Activated CD4-positive, alpha-beta T cell treated with anti-CD3 and anti-CD28 coated beads, Interleukin-2, amount 10 ng/mL, durations not matched to agents 24 days and 14 days (primary cell): Measurements from ENCODE around the gene CPSF4. TPM values are rescaled to one million over a fixed set of nuclear protein-coding genes. Genes with fewer than 3 reads are reported as not detected.
"Not testable (repeated sequence)": the region's sequence is repeated elsewhere in the genome, so short reads cannot be mapped to it uniquely, and the experiment has no call there.

Experiments
- DNase-seq: peaks from one replicate; pipeline ENCODE4 v3.0.0; 2022
- H3K27ac Mint-ChIP-seq: one replicate; pipeline ENCODE4 v1.8.0; 2022; ENCODE audit warnings: mild to moderate bottlenecking, mixed read lengths
- H3K27me3 Mint-ChIP-seq: one replicate; pipeline ENCODE4 v1.8.0; 2022; ENCODE audit warnings: mixed read lengths
- H3K36me3 Mint-ChIP-seq: one replicate; pipeline ENCODE4 v1.8.0; 2022; ENCODE audit warnings: low read depth, mild to moderate bottlenecking, mixed read lengths
- H3K4me1 Mint-ChIP-seq: one replicate; pipeline ENCODE4 v1.8.0; 2021; ENCODE audit warnings: mixed read lengths
- H3K4me3 Mint-ChIP-seq: one replicate; pipeline ENCODE4 v1.8.0; 2022; ENCODE audit warnings: mild to moderate bottlenecking, moderate library complexity, mixed read lengths
- H3K9me3 Mint-ChIP-seq: one replicate; pipeline ENCODE4 v1.8.0; 2021; ENCODE audit warnings: mixed read lengths
- intact Hi-C: fragments of 100-400 bp; cut with micrococcal nuclease; formaldehyde crosslinking; loops from one replicate; pipeline ENCODE4 v1.15.1; 2023
- total RNA-seq: library from RNA; stranded (reverse); gene quantifications from 2 replicates; pipeline ENCODE4 v1.2.3, GENCODE V29; 2022

CPSF4 gene
- total RNA-seq, 1 donor from 2014 or later: 89.0 TPM

DNA sequence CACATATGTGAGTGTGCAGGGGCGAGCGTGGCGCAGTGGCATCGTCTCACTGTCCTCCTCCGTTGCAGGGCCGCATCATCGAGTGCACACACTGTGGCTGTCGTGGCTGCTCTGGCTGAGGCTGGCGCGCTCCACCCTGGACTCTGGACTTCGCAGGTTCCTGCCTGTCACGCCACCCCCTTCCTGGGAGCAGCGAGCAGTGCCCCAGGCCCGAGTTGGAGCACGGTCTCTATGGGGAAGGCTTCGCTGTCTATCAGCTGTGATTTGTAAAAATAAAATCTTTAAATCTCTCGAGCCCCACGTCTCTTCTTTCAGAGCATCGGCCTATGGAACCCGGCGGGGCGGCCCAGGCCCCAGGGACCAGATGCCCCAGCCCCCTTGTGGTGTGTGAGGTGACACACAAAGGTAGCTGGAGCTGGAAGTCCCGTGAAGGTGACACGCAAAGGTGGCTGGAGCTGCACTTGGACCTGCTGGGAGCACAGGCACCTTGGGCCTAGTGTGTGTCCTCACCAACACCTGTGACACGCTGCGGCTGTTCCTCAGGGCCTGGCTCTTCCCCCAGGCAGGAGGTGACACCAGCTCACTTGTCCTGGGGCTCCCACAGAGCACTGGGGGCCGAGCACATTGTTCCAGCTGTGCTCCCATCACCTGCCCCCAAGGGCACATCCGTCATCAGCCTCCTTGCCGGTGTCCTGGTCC is 19.3 kb upstream of the CPSF4 start:
- Mint-ChIP-seq H3K4me3 (no peak overlapping the region), H3K27me3 (no peaks in the 10 kb centered on the region), H3K27ac (no peak overlapping the region), H3K9me3 (no peaks in the 10 kb centered on the region), H3K4me1 (peaks cover 5% of the 10 kb centered on the region), H3K36me3 (peaks cover 56% of the 10 kb centered on the region)
- intact Hi-C loops: no loop called here
- no peak for DNase-seq

DNA sequence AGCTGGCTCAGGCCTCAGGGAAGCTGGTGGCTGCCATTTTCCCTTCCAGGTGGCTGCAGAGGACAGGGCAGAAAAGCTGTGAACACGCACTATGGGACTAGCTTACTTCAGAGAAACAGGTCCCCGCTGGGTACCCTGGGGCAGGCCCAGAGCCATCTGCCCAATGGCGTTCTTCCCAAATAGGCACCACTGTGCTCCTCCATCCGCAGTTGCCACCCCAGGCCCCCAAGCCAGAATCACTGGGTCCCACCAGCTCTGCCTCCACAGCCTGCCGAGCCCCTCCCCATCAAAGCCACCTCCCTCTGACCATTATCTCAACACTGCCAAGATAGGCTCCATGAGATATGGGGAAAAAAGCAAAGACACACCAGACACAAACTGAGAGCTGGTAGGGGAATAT is 18.5 kb upstream of the CPSF4 start:
- DNase-seq: no peak
- H3K27ac Mint-ChIP-seq: no peak overlapping the region
- H3K27me3 Mint-ChIP-seq: no peaks in the 10 kb centered on the region
- no peak overlapping the region for H3K4me3 Mint-ChIP-seq
- intact Hi-C loops: no loop called here
- H3K9me3 Mint-ChIP-seq: no peaks in the 10 kb centered on the region
- peaks cover 3% of the 10 kb centered on the region for H3K4me1 Mint-ChIP-seq
- H3K36me3 Mint-ChIP-seq: peaks cover 53% of the 10 kb centered on the region

DNA sequence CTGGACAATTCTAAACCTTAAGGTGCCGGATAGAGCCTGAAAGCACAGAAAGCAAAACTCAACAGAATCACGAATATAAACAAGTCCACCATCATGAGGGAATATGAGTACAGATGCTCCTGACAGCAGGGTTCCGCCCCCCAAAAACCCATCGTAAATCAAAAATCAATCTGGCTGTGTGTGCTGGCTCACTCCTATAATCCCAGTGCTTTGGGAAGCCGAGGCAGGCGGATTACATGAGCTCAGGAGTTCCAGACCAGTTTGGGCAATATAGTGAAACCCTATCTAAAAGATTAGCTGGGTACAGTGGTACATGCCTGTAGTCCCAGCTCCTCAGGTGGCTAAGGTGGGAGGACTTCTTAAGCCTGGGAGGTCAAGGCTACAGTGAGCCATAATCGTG is 17.8 kb upstream of the CPSF4 start:
- Mint-ChIP-seq H3K36me3 (peaks cover 52% of the 10 kb centered on the region), H3K27ac (no peak overlapping the region)

DNA sequence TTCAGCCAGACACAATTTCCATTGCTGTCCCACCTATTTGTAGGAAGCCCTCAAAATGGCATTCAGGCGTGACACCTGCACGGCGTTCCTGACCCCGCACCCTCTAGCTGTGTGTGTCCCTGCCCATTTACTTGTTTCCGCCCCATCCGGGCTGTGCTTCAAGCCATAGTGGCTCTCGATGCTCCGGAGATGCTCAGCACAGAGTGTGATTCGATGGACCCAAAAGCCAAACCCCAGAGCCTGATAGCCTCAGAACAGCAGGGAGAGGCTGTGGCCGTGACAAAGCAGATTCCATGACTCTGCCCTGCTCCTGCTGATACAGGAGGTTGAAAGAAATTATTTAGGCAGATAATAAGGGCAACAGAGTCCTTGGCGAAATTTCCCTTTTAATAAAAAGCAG is 16.6 kb upstream of the CPSF4 start:
- Mint-ChIP-seq H3K9me3 (no peaks in the 10 kb centered on the region), H3K4me1 (no peaks in the 10 kb centered on the region), H3K36me3 (peaks cover 45% of the 10 kb centered on the region), H3K27ac (no peak overlapping the region), H3K27me3 (no peaks in the 10 kb centered on the region), H3K4me3 (no peak overlapping the region)
- intact Hi-C loops: no loop called here
- DNase-seq: no peak

More for the DNA sequence above, 17.8 kb upstream of the CPSF4 start:
- DNase-seq: no peak
- H3K27me3 Mint-ChIP-seq: no peaks in the 10 kb centered on the region
- H3K4me1 Mint-ChIP-seq: peaks cover 2% of the 10 kb centered on the region
- H3K4me3 Mint-ChIP-seq: no peak overlapping the region
- H3K9me3 Mint-ChIP-seq: no peaks in the 10 kb centered on the region
- intact Hi-C loops: no loop called here

DNA sequence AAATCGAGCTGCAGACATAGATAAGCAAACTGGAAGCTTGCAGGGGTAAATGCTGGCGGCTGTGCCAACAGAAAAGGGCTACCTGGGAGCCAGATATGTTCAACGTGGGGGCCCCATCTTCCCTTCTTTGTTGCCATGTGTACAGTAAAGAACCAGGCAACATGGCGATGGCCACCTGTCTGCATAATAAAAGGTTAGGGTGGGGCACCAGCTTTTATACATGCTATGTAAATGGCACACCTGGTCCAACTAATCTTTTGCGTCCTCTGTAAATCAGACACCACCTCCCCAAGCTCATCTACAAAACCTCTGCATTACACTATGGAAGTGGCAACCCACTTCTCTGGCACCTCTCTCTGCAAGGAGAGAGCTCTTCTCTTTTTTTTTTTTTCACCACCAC is 16.1 kb upstream of the CPSF4 start:
- Mint-ChIP-seq H3K27me3 (no peaks in the 10 kb centered on the region), H3K9me3 (no peaks in the 10 kb centered on the region), H3K36me3 (peaks cover 40% of the 10 kb centered on the region), H3K4me1 (no peaks in the 10 kb centered on the region), H3K27ac (no peak overlapping the region), H3K4me3 (no peak overlapping the region)
- intact Hi-C loops: no loop called here
- no peak for DNase-seq

DNA sequence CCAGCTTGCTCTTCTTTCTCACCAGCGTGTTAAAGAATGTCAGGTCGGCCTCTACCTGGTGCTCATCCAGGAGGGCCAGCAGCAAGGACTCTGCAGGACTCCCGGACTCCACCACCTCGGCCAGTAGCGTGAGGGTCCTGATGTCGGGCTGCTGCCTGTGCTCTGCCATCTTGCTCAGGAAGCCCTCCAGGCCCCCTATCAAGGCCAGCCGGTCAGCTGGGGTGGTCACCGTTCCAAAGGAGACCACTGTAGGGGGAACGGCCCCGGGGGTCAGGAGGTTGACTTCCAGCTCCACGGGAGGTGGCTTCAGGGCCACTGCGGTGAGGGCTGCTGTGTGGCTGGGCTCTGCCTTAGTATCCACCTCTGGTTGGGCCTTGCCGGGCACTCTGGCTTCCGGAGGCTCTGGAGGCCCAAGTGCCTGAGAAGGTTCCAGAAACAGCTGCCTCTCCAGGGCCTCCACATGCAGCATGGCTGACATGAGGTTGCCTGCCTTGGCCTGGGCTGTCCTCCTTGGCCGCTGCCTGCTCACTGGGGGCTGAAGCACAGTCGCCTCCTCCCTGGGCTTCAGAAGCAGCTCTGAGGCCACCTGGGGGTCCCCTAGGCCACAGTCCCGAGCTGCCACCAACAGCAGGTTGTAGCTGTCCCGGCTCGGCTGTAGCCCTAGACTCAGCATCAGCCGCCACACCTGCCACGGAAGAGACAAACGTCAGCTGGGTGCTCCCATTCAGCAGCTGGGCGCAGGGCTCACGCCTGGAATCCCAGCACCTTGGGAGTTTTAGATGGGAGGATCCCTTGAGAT is 13.6 kb upstream of the CPSF4 start:
- Mint-ChIP-seq H3K9me3 (no peaks in the 10 kb centered on the region), H3K27me3 (no peaks in the 10 kb centered on the region), H3K4me1 (peaks cover 2% of the 10 kb centered on the region), H3K36me3 (peaks cover 38% of the 10 kb centered on the region), H3K27ac (no peak overlapping the region), H3K4me3 (no peak overlapping the region)
- DNase-seq: no peak
- intact Hi-C loops: no loop called here

DNA sequence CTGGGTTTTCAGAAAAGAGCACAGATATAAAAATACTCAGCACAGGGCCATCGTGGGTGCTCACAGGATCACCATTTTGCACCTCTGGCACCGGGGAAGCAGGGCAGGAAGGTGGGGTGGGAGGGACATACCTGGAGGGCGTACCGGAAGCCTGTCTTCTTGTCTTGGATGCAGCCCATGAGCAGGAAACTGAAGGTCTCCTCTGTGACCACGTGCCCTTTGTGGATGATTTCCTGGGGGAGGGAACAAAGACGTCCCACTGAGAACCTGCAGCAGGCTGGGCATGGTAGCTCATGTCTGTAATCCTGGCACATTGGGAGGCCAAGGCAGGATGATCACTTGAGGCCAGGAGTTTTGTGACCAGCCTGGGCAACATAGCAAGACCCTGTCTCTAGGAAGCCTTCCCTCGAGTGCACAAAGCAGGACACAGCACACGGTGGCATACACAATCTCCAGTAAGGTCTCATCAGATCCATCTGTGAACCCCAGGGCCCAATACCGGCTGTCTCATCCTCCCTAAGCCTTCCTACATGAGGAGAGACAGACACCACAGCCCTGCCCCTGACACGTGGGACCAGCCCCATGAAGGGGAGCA is 9.7 kb upstream of the CPSF4 start:
- H3K27ac Mint-ChIP-seq: no peak overlapping the region
- H3K4me3 Mint-ChIP-seq: no peak overlapping the region
- no peaks in the 10 kb centered on the region for H3K9me3 Mint-ChIP-seq
- H3K27me3 Mint-ChIP-seq: no peaks in the 10 kb centered on the region
- DNase-seq: peak; percentile 67
- intact Hi-C loops: no loop called here
- H3K36me3 Mint-ChIP-seq: peaks cover 34% of the 10 kb centered on the region
- H3K4me1 Mint-ChIP-seq: peaks cover 2% of the 10 kb centered on the region

DNA sequence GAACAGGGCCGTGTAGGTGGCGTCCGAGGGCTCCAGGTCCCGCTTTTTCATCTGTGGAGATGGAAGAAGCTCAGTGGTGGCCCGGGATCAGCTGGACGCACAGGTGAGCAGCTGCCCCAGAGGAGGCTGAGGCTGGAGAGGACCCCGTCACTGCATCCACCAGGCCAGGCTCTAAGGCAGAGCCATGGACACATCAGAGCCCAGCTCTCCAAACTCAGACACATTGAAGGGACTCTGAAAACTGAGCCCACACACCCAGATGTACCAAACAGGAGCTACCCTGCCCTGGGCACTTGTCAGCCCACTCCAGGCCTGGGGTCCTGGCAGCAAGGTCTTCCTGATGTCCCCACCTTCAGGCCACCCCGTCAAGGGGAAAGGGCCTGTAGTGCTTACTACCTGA is 9.0 kb upstream of the CPSF4 start:
- no peaks in the 10 kb centered on the region for H3K9me3 Mint-ChIP-seq
- intact Hi-C loops: no loop called here
- H3K27me3 Mint-ChIP-seq: no peaks in the 10 kb centered on the region
- H3K4me3 Mint-ChIP-seq: no peak overlapping the region
- H3K4me1 Mint-ChIP-seq: peaks cover 2% of the 10 kb centered on the region
- H3K36me3 Mint-ChIP-seq: peaks cover 36% of the 10 kb centered on the region
- DNase-seq: no peak
- H3K27ac Mint-ChIP-seq: no peak overlapping the region

DNA sequence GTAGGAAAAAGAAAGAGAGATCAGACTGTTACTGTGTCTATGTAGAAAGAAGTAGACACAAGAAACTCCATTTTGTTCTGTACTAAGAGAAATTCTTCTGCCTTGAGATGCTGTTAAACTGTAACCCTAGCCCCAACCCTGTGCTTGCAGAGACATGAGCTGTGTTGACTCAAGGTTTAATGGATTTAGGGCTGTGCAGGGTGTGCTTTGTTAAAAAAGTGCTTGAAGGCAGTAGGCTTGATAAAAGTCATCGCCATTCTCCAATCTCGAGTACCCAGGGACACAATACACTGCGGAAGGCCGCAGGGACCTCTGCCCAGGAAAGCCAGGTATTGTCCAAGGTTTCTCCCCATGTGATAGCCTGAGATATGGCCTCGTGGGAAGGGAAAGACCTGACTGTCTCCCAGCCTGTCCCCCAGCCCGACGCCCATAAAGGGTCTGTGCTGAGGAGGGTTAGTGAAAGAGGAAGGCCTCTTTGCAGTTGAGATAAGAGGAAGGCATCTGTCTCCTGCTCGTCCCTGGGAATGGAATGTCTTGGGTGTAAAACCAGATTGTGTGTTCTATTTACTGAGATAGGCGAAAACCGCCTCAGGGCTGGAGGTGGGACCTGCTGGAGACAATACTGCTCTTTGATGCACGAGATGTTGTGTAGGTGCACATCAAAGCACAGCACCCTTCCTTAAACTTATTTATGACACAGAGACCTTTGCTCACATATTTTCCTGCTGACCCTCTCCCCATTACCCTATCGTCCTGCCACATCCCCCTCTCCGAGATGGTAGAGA is 6.8 kb upstream of the CPSF4 start:
- H3K36me3 Mint-ChIP-seq: peaks cover 33% of the 10 kb centered on the region
- H3K27me3 Mint-ChIP-seq, H3K27ac Mint-ChIP-seq, H3K4me1 Mint-ChIP-seq, intact Hi-C loops, H3K4me3 Mint-ChIP-seq, H3K9me3 Mint-ChIP-seq, DNase-seq: not testable (repeated sequence)

DNA sequence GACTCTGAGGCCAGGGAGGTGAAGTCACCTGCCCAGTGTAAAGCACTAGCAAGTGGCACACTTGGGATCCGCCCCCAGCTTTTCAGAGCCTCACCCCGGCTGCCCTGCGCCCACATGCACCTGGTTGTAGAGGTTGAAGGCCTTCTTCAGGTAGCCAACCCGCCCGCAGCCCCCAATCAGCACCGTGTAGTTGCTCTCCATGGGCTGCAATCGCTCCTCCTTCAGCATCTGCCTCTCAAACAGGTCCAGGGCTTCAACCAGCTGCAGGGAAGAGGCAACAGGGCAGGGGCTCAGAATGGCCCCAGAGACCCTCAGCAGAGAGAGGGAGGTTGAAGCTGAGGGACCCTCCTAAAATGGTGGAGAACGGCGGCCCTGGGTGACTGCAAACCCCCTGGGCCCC is 5.6 kb upstream of the CPSF4 start:
- H3K27me3 Mint-ChIP-seq: no peaks in the 10 kb centered on the region
- H3K27ac Mint-ChIP-seq: no peak overlapping the region
- intact Hi-C loops: no loop called here
- no peak for DNase-seq
- peaks cover 30% of the 10 kb centered on the region for H3K36me3 Mint-ChIP-seq
- H3K9me3 Mint-ChIP-seq: no peaks in the 10 kb centered on the region
- no peak overlapping the region for H3K4me3 Mint-ChIP-seq
- H3K4me1 Mint-ChIP-seq: peaks cover 5% of the 10 kb centered on the region

DNA sequence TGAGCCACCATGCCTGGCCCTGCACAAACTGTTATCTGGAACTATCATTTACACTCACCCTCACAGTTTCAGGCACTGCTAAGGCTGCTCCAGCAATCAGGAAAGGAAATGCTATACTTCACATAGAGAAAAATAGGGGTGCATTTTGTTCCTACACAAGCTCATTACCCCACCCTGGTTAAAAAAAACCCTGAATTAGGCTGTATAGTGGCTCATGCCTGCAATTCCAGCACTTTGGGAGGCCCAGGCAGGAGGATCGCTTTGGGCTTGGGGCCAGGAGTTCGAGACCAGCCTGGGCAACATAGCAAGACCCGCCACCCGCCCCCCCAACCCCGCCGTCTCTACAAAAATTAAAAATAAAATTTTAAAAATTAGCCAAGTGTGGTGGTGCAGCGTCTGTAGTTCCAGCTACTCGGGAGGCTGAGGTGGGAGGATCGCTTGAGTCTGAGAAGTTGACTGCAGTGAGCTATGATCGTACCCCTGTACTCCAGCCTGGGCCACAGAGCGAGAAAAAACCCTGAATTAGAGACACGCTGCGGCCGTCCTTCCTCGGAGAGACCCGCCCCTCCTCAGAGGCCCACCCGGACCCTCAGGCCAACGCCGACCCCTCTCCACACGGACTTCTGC is 684 bp upstream of the CPSF4 start:
- Mint-ChIP-seq H3K4me3 (peak overlapping the region; percentile 96), H3K27ac (peak overlapping the region; percentile 89), H3K4me1 (peaks cover 19% of the 10 kb centered on the region), H3K27me3 (no peaks in the 10 kb centered on the region), H3K36me3 (peaks cover 27% of the 10 kb centered on the region), H3K9me3 (no peaks in the 10 kb centered on the region)
- no peak for DNase-seq
- intact Hi-C loops: loop anchor here (1.0 to 2.0 kb wide), 4 partner anchors 29 to 67 kb away; partner anchors contain the start of genes ZKSCAN5 and ZNF789

DNA sequence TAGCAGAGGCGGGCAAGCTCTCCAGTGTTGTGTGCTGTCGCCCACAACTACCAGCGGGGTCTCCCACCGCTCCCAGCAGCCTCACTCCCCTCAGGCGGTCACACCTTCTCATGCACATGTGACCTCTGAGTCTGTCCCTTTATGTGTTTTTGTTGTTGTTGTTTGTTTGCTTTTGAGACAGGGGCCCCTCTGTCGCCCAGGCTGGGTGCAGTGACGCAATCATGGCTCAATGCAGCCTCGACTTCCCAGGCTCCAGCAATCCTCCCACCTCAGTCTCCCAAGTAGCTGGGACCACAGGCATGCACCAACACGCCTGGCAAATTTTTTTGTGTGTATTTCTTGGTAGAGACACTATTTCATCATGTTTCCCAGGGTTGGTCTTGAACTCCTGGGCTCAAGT is 1.5 kb downstream of the CPSF4 start:
- H3K27me3 Mint-ChIP-seq: no peaks in the 10 kb centered on the region
- H3K36me3 Mint-ChIP-seq: peaks cover 27% of the 10 kb centered on the region
- intact Hi-C loops: no loop called here
- no peak overlapping the region for H3K27ac Mint-ChIP-seq
- DNase-seq: no peak
- peak overlapping the region; percentile 96 for H3K4me3 Mint-ChIP-seq
- peaks cover 24% of the 10 kb centered on the region for H3K4me1 Mint-ChIP-seq
- H3K9me3 Mint-ChIP-seq: no peaks in the 10 kb centered on the region

DNA sequence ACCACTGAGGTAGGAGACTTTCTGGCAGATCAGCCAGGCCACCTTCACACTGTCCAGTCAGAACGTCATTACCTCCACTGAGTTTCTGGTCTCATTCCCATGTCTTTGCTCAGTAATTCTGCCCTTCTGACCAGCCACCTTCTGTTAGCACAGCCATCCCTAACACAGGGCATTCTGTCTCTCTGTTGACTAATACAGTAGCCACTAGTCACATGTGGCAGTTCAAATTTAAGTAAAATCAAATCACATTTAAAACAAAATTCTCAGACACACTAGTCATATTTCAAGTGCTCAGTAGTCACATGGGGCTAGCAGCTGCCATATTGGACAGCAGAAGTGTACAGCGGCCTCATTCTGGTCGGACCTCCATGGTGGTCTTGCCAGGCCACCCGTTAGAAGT is 7.4 kb downstream of the CPSF4 start:
- H3K27ac Mint-ChIP-seq: no peak overlapping the region
- no peak overlapping the region for H3K4me3 Mint-ChIP-seq
- H3K9me3 Mint-ChIP-seq: no peaks in the 10 kb centered on the region
- intact Hi-C loops: no loop called here
- H3K27me3 Mint-ChIP-seq: no peaks in the 10 kb centered on the region
- no peak for DNase-seq
- H3K4me1 Mint-ChIP-seq: peaks cover 12% of the 10 kb centered on the region
- peaks cover 55% of the 10 kb centered on the region for H3K36me3 Mint-ChIP-seq
